Aorta (tissue), 5 donors: ENCODE results near the gene RNF11. TPM values are rescaled to one million over a fixed set of nuclear protein-coding genes. Genes with fewer than 3 reads are reported as not detected.

Experiments used
- ATAC-seq: fragments of 200-7000 bp; cut with Tn5 transposase; one replicate; pipeline ENCODE4 v1.9.1; 2022; ENCODE audit warnings: moderate library complexity; ENCODE audit not compliant: low FRiP score
- DNase-seq, 2 donors: peaks; one replicate each; pipeline ENCODE4 v3.0.0-alpha.2; 2020
- H3K27ac ChIP-seq, 2 donors: one replicate each; pipeline ENCODE4 v1.5.1; 2013; ENCODE audit warnings: low read length in 2 of 2, mild to moderate bottlenecking in 2 of 2, moderate library complexity in 2 of 2, control low read depth in 1 of 2, inconsistent platforms in 1 of 2, low read depth in 1 of 2
- H3K27me3 ChIP-seq, 2 donors: one replicate each; pipeline ENCODE4 v1.6.1; 2013; ENCODE audit warnings: control low read depth in 1 of 2, low read length in 1 of 2, mild to moderate bottlenecking in 1 of 2, moderate library complexity in 1 of 2; ENCODE audit not compliant: insufficient read depth in 2 of 2, control insufficient read depth in 1 of 2
- H3K36me3 ChIP-seq, 2 donors: one replicate each; pipeline ENCODE4 v1.6.1; 2013; ENCODE audit warnings: control low read depth in 1 of 2, low read length in 1 of 2, mild to moderate bottlenecking in 1 of 2; ENCODE audit not compliant: insufficient read depth in 2 of 2, control insufficient read depth in 1 of 2
- H3K4me1 ChIP-seq, 2 donors: one replicate each; pipeline ENCODE4 v1.6.1; 2013; ENCODE audit warnings: low read length in 2 of 2, control low read depth in 1 of 2, mild to moderate bottlenecking in 1 of 2, moderate library complexity in 1 of 2; ENCODE audit not compliant: insufficient read depth in 2 of 2, control insufficient read depth in 1 of 2
- H3K4me3 ChIP-seq, 2 donors: one replicate each; pipeline ENCODE4 v1.5.1; 2013; ENCODE audit warnings: low read length in 2 of 2, control low read depth in 1 of 2, mild to moderate bottlenecking in 1 of 2
- H3K9me3 ChIP-seq: one replicate; pipeline ENCODE4 v1.6.1; 2013; ENCODE audit warnings: mild to moderate bottlenecking, low read length; ENCODE audit not compliant: control insufficient read depth
- WGBS, 2 donors: extraction: QIAGEN DNeasy Blood & Tissue Kit; methylation state at CpG; one replicate each; pipeline ENCODE4 v1.1.7; 2013; 5-methylcytosine and 5-hydroxymethylcytosine counted together
- intact Hi-C, 2 donors: fragments of 100-400 bp; cut with DNase I; formaldehyde crosslinking; loops; one replicate each; pipeline versions ENCODE4 v1.14.2 to v1.15.0; 2022
- long read RNA-seq, 2 donors: library from polyadenylated mRNA; unstranded; transcript quantifications; one replicate each; pipeline ENCODE4 v2.0.0, GENCODE V29; 2020 to 2021
- polyA plus RNA-seq, 2 donors: library from polyadenylated mRNA; stranded (reverse); fragments of 200-250 nt; gene quantifications; one replicate each; pipeline ENCODE4 v1.2.3, GENCODE V29; 2013
- total RNA-seq, 2 donors: library from RNA; stranded (reverse); fragmentation: NEBNext Ultra II Directional; extraction: Animal tissue kit (Norgen Biotek cat#: 25700); gene quantifications; one replicate each; pipeline ENCODE4 v1.2.1, GENCODE V29; 2021
- donor health status: healthy with polysubstance abuse.
- donor health status: Bipolar disorder and iron deficiency.
- donor health status: DM: no; HTN: no; CAD: no.
- donor health status: DM: no; HTN: no; CAD: no.
- donor health status: DM: yes; HTN: yes; CAD: no.

RNF11 gene
- total RNA-seq = 100 to 1,000 TPM; 116 to 151 TPM
- 100 to 1,000 TPM; 110 to 168 TPM for polyA plus RNA-seq
- long read RNA-seq, donor 1, transcript RNF11-201 (3 exons, 3,084 nt) = major isoform, 316 of 335 reads
- long read RNA-seq, donor 1, partial matches to known transcripts = 8 of 335 reads
- long read RNA-seq, donor 1, other reads (novel, unspliced or antisense) = 7 of 335 reads
- long read RNA-seq, donor 2, transcript RNF11-201 (3 exons, 3,084 nt) = major isoform, 179 of 191 reads
- long read RNA-seq, donor 2, partial matches to known transcripts = 1 of 191 reads
- long read RNA-seq, donor 2, other reads (novel, unspliced or antisense) = 10 of 191 reads

GRCh38 chr1:51235673-51236530 lies at the start of gene RNF11:
Gene RNF11, plus strand, starts transcription at chr1:51236273. Its CDS starts 484 bp downstream, at chr1:51236757.
- H3K27me3 ChIP-seq = no peaks in the 10 kb centered on the region
- H3K4me1 ChIP-seq = peaks cover 3 to 11% of the 10 kb centered on the region in 2 donors
- peak within 1 kb of the TSS; percentile 51 to 98 for H3K4me3 ChIP-seq
- intact Hi-C loops = loop anchor here (5.0 to 10.0 kb wide), 3 partner anchors 46 to 61 kb away; no protein-coding TSS in a partner anchor
- no peaks in the 10 kb centered on the region for H3K36me3 ChIP-seq
- H3K27ac ChIP-seq = peak within 1 kb of the TSS; percentile 49 to 99
- DNase-seq (peak; percentile 95 to 98), ATAC-seq (peak; percentile 97)
- no peaks in the 10 kb centered on the region for H3K9me3 ChIP-seq
- 0 to 1% methylated on average over 40 to 57 of the region's 57 CpGs for WGBS, 2 donors

- intact Hi-C loops = loop anchor here (2.0 to 5.0 kb wide), 2 partner anchors 316 to 413 kb away; no protein-coding TSS in a partner anchor
Observed at GRCh38 chr1:51188230-51188629, 47.8 kb upstream of the RNF11 start.

GRCh38 chr1:51189421-51190073 lies 46.5 kb upstream of the RNF11 start:
- intact Hi-C loops = loop anchor here (2.0 to 5.0 kb wide), 4 partner anchors 107 to 415 kb away; no protein-coding TSS in a partner anchor
- no peak for DNase-seq
- 41 to 44% methylated on average over 2 of the region's 2 CpGs for WGBS, 2 donors
- H3K4me1 ChIP-seq = no peaks in the 10 kb centered on the region
- H3K36me3 ChIP-seq = no peaks in the 10 kb centered on the region
- H3K4me3 ChIP-seq = no peak overlapping the region
- no peaks in the 10 kb centered on the region for H3K27me3 ChIP-seq
- ATAC-seq = peak; percentile 73
- H3K27ac ChIP-seq = no peak overlapping the region
- no peaks in the 10 kb centered on the region for H3K9me3 ChIP-seq

More at GRCh38 chr1:51188230-51188629, 47.8 kb upstream of the RNF11 start:
- H3K9me3 ChIP-seq = no peaks in the 10 kb centered on the region
- H3K4me1 ChIP-seq = no peaks in the 10 kb centered on the region
- no peak overlapping the region for H3K27ac ChIP-seq
- no peak for ATAC-seq
- DNase-seq = no peak
- H3K4me3 ChIP-seq = no peak overlapping the region
- H3K27me3 ChIP-seq = no peaks in the 10 kb centered on the region
- H3K36me3 ChIP-seq = no peaks in the 10 kb centered on the region

- no peaks in the 10 kb centered on the region for H3K27me3 ChIP-seq
- no peaks in the 10 kb centered on the region for H3K36me3 ChIP-seq
- no peak for ATAC-seq
- no peak for DNase-seq
- no peak overlapping the region for H3K27ac ChIP-seq
- no peaks in the 10 kb centered on the region for H3K9me3 ChIP-seq
- no peak overlapping the region for H3K4me3 ChIP-seq
- H3K4me1 ChIP-seq = no peaks in the 10 kb centered on the region
- intact Hi-C loops = loop anchor here (2.0 to 5.0 kb wide), 2 partner anchors 106 kb away; no protein-coding TSS in a partner anchor
- WGBS, 2 donors = 43 to 54% methylated on average over 1 of the region's 1 CpG
Observed at GRCh38 chr1:51190961-51191360, 45.1 kb upstream of the RNF11 start.

- no peak overlapping the region for H3K4me3 ChIP-seq
- 32 to 41% methylated on average over 3 of the region's 3 CpGs for WGBS, 2 donors
- H3K4me1 ChIP-seq = no peaks in the 10 kb centered on the region
- H3K9me3 ChIP-seq = no peaks in the 10 kb centered on the region
- no peak overlapping the region for H3K27ac ChIP-seq
- no peaks in the 10 kb centered on the region for H3K36me3 ChIP-seq
- ATAC-seq (no peak), DNase-seq (peak; percentile 74 to 83)
- no peaks in the 10 kb centered on the region for H3K27me3 ChIP-seq
- intact Hi-C loops = loop anchor here in 1 of 2 donors (5.0 kb wide), 1 partner anchor 105 kb away; no protein-coding TSS in a partner anchor
Observed at GRCh38 chr1:51192213-51192843, 43.7 kb upstream of the RNF11 start.

- Histone ChIP-seq H3K4me3 (no peak overlapping the region), H3K36me3 (no peaks in the 10 kb centered on the region), H3K4me1 (no peaks in the 10 kb centered on the region), H3K27ac (no peak overlapping the region), H3K27me3 (no peaks in the 10 kb centered on the region), H3K9me3 (no peaks in the 10 kb centered on the region)
- no peak for DNase-seq
- ATAC-seq = no peak
- intact Hi-C loops = loop anchor here in 1 of 2 donors (5.0 kb wide), 1 partner anchor 104 kb away; no protein-coding TSS in a partner anchor
Observed at GRCh38 chr1:51193564-51193963, 42.5 kb upstream of the RNF11 start.

GRCh38 chr1:51203121-51203873 lies 32.8 kb upstream of the RNF11 start:
- no peaks in the 10 kb centered on the region for H3K27me3 ChIP-seq
- H3K36me3 ChIP-seq = no peaks in the 10 kb centered on the region
- ATAC-seq (no peak), DNase-seq (no peak)
- H3K4me3 ChIP-seq = no peak overlapping the region
- no peaks in the 10 kb centered on the region for H3K9me3 ChIP-seq
- intact Hi-C loops = no loop called here
- no peaks in the 10 kb centered on the region for H3K4me1 ChIP-seq
- WGBS, 2 donors = 74 to 75% methylated on average over 3 of the region's 3 CpGs
- no peak overlapping the region for H3K27ac ChIP-seq
